Measurements from ENCODE around the gene PTGDR.

Gene PTGDR

DNA sequence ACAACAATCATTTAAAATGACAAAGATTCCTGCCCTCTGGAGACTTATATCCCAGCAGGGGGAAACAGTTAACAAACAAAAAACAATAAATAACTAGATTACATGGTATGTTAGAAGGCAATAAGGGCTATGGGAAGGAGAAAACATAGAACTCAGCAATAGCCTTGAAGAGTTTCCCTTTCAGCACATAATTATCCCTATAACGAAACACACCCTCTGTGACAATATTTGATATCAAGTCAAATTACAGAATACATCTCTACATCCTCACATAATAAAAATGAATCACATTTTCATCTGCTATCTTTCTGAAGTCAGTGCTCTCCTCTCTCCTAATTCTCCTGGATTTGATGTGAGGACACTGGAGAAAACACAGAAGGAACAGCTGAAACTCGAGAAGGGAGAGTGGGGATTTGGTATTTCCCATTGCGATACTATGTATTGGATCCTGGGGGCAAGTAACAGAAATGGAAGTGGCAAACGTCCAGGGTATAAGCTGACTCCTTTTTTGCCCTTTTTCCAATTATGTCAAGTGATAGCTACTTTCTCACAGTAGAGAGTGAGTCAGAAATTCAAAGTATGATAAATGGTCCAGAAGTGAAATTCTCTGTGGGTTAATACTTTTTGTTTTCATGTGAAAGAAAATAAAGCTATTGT lies 36.9 kb downstream of the PTGDR start:
- no peak for DNase-seq (ENCODE audit: low read depth)
- H3K4me3 ChIP-seq (ENCODE audit: low read depth, low read length), result no peak overlapping the region
- TF ChIP-seq MYC (IDR thresholded peaks at IDR 0.05; ENCODE audit: low read depth, low read length) (no peak), CTCF (IDR thresholded peaks at IDR 0.05; ENCODE audit: low read depth, low read length) (no peak), POLR2A (IDR thresholded peaks at IDR 0.05; ENCODE audit: extremely low read depth, insufficient read length) (no peak)
- TF ChIP-seq, protein P1, sequence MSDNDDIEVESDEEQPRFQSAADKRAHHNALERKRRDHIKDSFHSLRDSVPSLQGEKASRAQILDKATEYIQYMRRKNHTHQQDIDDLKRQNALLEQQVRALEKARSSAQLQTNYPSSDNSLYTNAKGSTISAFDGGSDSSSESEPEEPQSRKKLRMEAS (IDR thresholded peaks at IDR 0.05; ENCODE audit: low read depth, low read length), result no peak

DNA sequence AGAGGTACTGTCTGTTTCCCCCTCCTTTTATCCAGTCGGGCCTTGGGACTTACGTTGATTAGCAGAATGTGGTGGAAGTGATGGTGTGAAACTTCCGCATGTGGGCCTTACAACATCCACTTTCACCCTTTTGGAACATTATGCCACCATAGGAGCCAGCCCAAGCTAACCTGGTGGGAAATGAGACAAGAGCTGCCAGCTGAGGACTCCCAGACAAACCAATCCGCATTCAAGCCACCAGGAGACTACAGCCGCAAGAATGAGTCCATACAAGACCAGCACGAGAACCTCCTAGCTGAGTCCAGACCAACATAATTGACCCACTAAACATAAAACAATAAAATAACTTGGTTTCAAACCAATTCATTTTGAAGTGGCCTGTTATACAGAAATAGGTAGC lies 37.5 kb downstream of the PTGDR start:
- TF ChIP-seq CTCF (IDR thresholded peaks at IDR 0.05; ENCODE audit: low read depth, low read length) (no peak), POLR2A (IDR thresholded peaks at IDR 0.05; ENCODE audit: extremely low read depth, insufficient read length) (no peak), MYC (IDR thresholded peaks at IDR 0.05; ENCODE audit: low read depth, low read length) (no peak)
- TF ChIP-seq, protein P1 (IDR thresholded peaks at IDR 0.05; ENCODE audit: low read depth, low read length), result no peak
- DNase-seq (ENCODE audit: low read depth), result no peak
- H3K4me3 ChIP-seq (ENCODE audit: low read depth, low read length), result no peak overlapping the region

DNA sequence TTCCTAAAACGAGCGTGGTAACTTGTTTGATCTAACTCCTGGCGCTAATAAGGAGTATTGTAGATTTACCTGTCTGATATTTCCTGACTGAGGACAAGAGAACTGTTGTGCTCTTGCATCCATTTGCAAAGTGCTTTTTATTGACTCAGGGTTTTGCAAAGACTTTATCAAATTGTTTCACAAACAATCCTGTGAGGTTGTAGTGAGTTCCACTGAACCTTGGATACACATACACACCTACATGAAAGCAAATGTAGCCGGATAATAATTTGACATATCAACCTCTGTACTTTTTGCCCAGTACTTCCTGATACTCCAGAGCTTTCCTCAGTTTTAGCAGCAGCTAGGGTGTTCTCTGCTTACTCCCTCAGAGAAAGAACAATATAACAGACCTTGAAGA lies 39.9 kb downstream of the PTGDR start:
- H3K4me3 ChIP-seq (ENCODE audit: low read depth, low read length), result no peak overlapping the region
- DNase-seq (ENCODE audit: low read depth), result no peak
- TF ChIP-seq POLR2A (IDR thresholded peaks at IDR 0.05; ENCODE audit: extremely low read depth, insufficient read length) (no peak), MYC (IDR thresholded peaks at IDR 0.05; ENCODE audit: low read depth, low read length) (no peak), CTCF (IDR thresholded peaks at IDR 0.05; ENCODE audit: low read depth, low read length) (no peak)
- TF ChIP-seq, protein P1 (IDR thresholded peaks at IDR 0.05; ENCODE audit: low read depth, low read length), result no peak

DNA sequence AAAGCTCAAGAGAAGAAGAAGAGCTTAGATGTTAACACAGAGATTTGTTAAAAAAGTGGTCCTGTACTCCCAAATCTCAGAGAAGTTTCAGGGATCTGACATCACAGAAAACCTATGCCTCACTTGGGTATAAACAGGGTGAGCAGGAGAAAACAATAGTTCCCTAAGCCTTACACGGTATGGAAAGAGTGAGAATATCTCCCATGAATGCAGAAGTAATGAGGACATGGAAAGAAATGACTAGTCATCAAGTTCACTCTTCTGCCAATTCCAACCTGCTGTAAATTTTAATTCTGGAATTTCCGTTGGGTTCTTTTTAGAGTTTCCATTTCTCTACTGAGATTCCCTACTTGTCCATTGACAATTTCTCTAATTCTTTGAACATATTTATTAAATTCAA lies 40.4 kb downstream of the PTGDR start:
- TF ChIP-seq MYC (IDR thresholded peaks at IDR 0.05; ENCODE audit: low read depth, low read length) (no peak), CTCF (IDR thresholded peaks at IDR 0.05; ENCODE audit: low read depth, low read length) (no peak), POLR2A (IDR thresholded peaks at IDR 0.05; ENCODE audit: extremely low read depth, insufficient read length) (no peak)
- TF ChIP-seq, protein P1 (IDR thresholded peaks at IDR 0.05; ENCODE audit: low read depth, low read length), result no peak
- no peak overlapping the region for H3K4me3 ChIP-seq (ENCODE audit: low read depth, low read length)
- no peak for DNase-seq (ENCODE audit: low read depth)

GRCh38 chr14:52310541-52310940 lies 43.0 kb downstream of the PTGDR start:
- DNase-seq (ENCODE audit: low read depth), result no peak
- no peak overlapping the region for H3K4me3 ChIP-seq (ENCODE audit: low read depth, low read length)

More at GRCh38 chr14:52310541-52310940, 43.0 kb downstream of the PTGDR start:
- TF ChIP-seq POLR2A (IDR thresholded peaks at IDR 0.05; ENCODE audit: extremely low read depth, insufficient read length) (no peak), MYC (IDR thresholded peaks at IDR 0.05; ENCODE audit: low read depth, low read length) (no peak), CTCF (IDR thresholded peaks at IDR 0.05; ENCODE audit: low read depth, low read length) (no peak)
- TF ChIP-seq, protein P1 (IDR thresholded peaks at IDR 0.05; ENCODE audit: low read depth, low read length), result no peak
